ENCODE results near the gene PEAK3. TPM values are rescaled to one million over a fixed set of nuclear protein-coding genes. Genes with fewer than 3 reads are reported as not detected.

PEAK3 gene
- total and polyA plus RNA-seq, 7 donors = under 0.01 to 0.82 (median 0.55) TPM

- Histone ChIP-seq H3K27me3 (peaks cover 2 to 10% (median 8%) of the 10 kb centered on the region in 3 donors), H3K9me3 (peaks cover 0 to 6% (median 2%) of the 10 kb centered on the region in 4 donors), H3K4me1 (peaks cover 0 to 8% (median 0%) of the 10 kb centered on the region in 4 donors), H3K4me3 (no peak overlapping the region), H3K27ac (no peak overlapping the region), H3K36me3 (peaks cover 0 to 19% (median 2%) of the 10 kb centered on the region in 4 donors)
- intact Hi-C loops (cut with DNase I) = loop anchor here (2.0 to 5.0 kb wide), 2 partner anchors 81 to 160 kb away; partner anchors contain the start of genes PLEKHJ1 and SF3A2
- TF ChIP-seq EP300 (IDR thresholded peaks at IDR 0.05) = no peak
- no peak for TF ChIP-seq CTCF (IDR thresholded peaks at IDR 0.05)
- TF ChIP-seq POLR2AphosphoS5 (IDR thresholded peaks at IDR 0.05) = no peak
- TF ChIP-seq POLR2A (IDR thresholded peaks at IDR 0.05) = no peak
- no peak for DNase-seq
- 92 to 93% methylated on average over 25 of the region's 25 CpGs for WGBS, 2 donors
Measured at GRCh38 chr19:2317756-2318155, 35.8 kb upstream of the PEAK3 start.

GRCh38 chr19:2317300-2317699, 35.3 kb upstream of the PEAK3 start:
- peaks cover 0 to 6% (median 2%) of the 10 kb centered on the region in 4 donors for H3K9me3 ChIP-seq
- DNase-seq = no peak
- peaks cover 6 to 15% (median 13%) of the 10 kb centered on the region in 3 donors for H3K27me3 ChIP-seq
- TF ChIP-seq POLR2AphosphoS5 (IDR thresholded peaks at IDR 0.05) = no peak
- intact Hi-C loops (cut with DNase I) = loop anchor here (2.0 to 5.0 kb wide), 2 partner anchors 80 to 160 kb away; partner anchors contain the start of genes PLEKHJ1 and SF3A2
- H3K27ac ChIP-seq = no peak overlapping the region
- peaks cover 0 to 14% (median 0%) of the 10 kb centered on the region in 4 donors for H3K36me3 ChIP-seq
- H3K4me1 ChIP-seq = peaks cover 0 to 8% (median 0%) of the 10 kb centered on the region in 4 donors
- 90 to 95% methylated on average over 13 of the region's 13 CpGs for WGBS, 2 donors
- no peak overlapping the region for H3K4me3 ChIP-seq

GRCh38 chr19:2315818-2316353, 33.9 kb upstream of the PEAK3 start:
- H3K27me3 ChIP-seq = peaks cover 13 to 29% (median 25%) of the 10 kb centered on the region in 3 donors
- peaks cover 0 to 6% (median 2%) of the 10 kb centered on the region in 4 donors for H3K9me3 ChIP-seq
- no peaks in the 10 kb centered on the region for H3K36me3 ChIP-seq
- peaks cover 0 to 8% (median 0%) of the 10 kb centered on the region in 4 donors for H3K4me1 ChIP-seq
- peak; percentile 47 to 74 (median 58) for TF ChIP-seq CTCF (IDR thresholded peaks at IDR 0.05)
- TF ChIP-seq POLR2A (IDR thresholded peaks at IDR 0.05) = no peak
- TF ChIP-seq EP300 (IDR thresholded peaks at IDR 0.05) = no peak
- H3K4me3 ChIP-seq = no peak overlapping the region
- H3K27ac ChIP-seq = no peak overlapping the region
- WGBS, 2 donors = 33 to 39% methylated on average over 22 of the region's 22 CpGs
- DNase-seq = peak; percentile 85
- intact Hi-C loops (cut with DNase I) = loop anchor here (2.0 to 5.0 kb wide), 2 partner anchors 79 to 159 kb away; partner anchors contain the start of genes PLEKHJ1 and SF3A2

GRCh38 chr19:2315121-2315817, 33.3 kb upstream of the PEAK3 start:
- peaks cover 13 to 35% (median 29%) of the 10 kb centered on the region in 3 donors for H3K27me3 ChIP-seq
- intact Hi-C loops (cut with DNase I) = loop anchor here (5.0 kb wide), 1 partner anchor 158 kb away; no protein-coding TSS in a partner anchor
- H3K4me3 ChIP-seq = no peak overlapping the region
- H3K36me3 ChIP-seq = no peaks in the 10 kb centered on the region
- DNase-seq = no peak
- 83 to 86% methylated on average over 7 of the region's 7 CpGs for WGBS, 2 donors
- no peak overlapping the region for H3K27ac ChIP-seq
- H3K4me1 ChIP-seq = peaks cover 0 to 8% (median 0%) of the 10 kb centered on the region in 4 donors
- no peak for TF ChIP-seq CTCF (IDR thresholded peaks at IDR 0.05)
- no peak for TF ChIP-seq POLR2A (IDR thresholded peaks at IDR 0.05)
- TF ChIP-seq EP300 (IDR thresholded peaks at IDR 0.05) = no peak
- no peak for TF ChIP-seq POLR2AphosphoS5 (IDR thresholded peaks at IDR 0.05)
- H3K9me3 ChIP-seq = peaks cover 0 to 6% (median 2%) of the 10 kb centered on the region in 4 donors

All from sigmoid colon (tissue), 7 donors.